ENCODE measurements around the gene GRID1. TPM values are rescaled to one million over a fixed set of nuclear protein-coding genes. Genes with fewer than 3 reads are reported as not detected.

The GRID1 gene
- polyA plus RNA-seq, 1 donor (not counting 4 experiments of a cell fraction or from before 2014, with no cell fraction given), result 0.01 TPM

- no peaks in the 10 kb centered on the region for H3K27me3 ChIP-seq (ENCODE audit: control insufficient read depth, extremely low read depth, insufficient read depth, low read length)
- no peak for FAIRE-seq
Measured at GRCh38 chr10:85995791-85996190, 370.8 kb downstream of the GRID1 start.

GRCh38 chr10:85993840-85994507, 372.6 kb downstream of the GRID1 start:
- TF ChIP-seq CTCF (optimal IDR thresholded peaks at IDR 0.05 in 1 of 3, IDR thresholded peaks at IDR 0.05 in 1 of 3, conservative IDR thresholded peaks at IDR 0.05 in 1 of 3; ENCODE audit: extremely low read depth in 1 of 3, insufficient read depth in 2 of 3, low read length in 3 of 3) (no peak), EZH2 (IDR thresholded peaks at IDR 0.05; ENCODE audit: low read length) (no peak)
- Histone ChIP-seq H3K27me3 (ENCODE audit: control insufficient read depth, extremely low read depth, insufficient read depth, low read length) (no peaks in the 10 kb centered on the region), H3K4me1 (ENCODE audit: control insufficient read depth, extremely low read depth, insufficient read depth, low read length) (no peaks in the 10 kb centered on the region), H2AFZ (ENCODE audit: control insufficient read depth, low read length) (no peak overlapping the region), H3K27ac (ENCODE audit: control insufficient read depth, insufficient read depth, low read length) (no peak overlapping the region), H3K4me2 (ENCODE audit: control insufficient read depth, extremely low read depth, insufficient read depth, low read depth, low read length) (no peak overlapping the region), H3K9ac (ENCODE audit: control insufficient read depth, extremely low read depth, insufficient read depth, low read length) (no peak overlapping the region), H3K4me3 (ENCODE audit: control insufficient read depth in 2 of 3, extremely low read depth in 1 of 3, insufficient read depth in 2 of 3, low read depth in 1 of 3, low read length in 3 of 3) (no peak overlapping the region), H3K79me2 (ENCODE audit: control insufficient read depth, insufficient read depth, low read length) (no peaks in the 10 kb centered on the region), H4K20me1 (ENCODE audit: control insufficient read depth, extremely low read depth, insufficient read depth, low read length) (no peaks in the 10 kb centered on the region), H3K9me1 (ENCODE audit: control insufficient read depth, extremely low read depth, insufficient read depth, low read length) (no peaks in the 10 kb centered on the region), H3K9me3 (ENCODE audit: control insufficient read depth, low read depth, low read length) (no peaks in the 10 kb centered on the region), H3K36me3 (ENCODE audit: control insufficient read depth in 2 of 2, extremely low read depth in 1 of 2, insufficient read depth in 2 of 2, low read length in 2 of 2) (no peaks in the 10 kb centered on the region)
- dilution Hi-C loops (cut with MboI; ENCODE audit: extremely low pct_ligation_motif_present, low sequenced_read_pairs), result no loop called here
- FAIRE-seq (no peak), DNase-seq (ENCODE audit: low read depth, low spot score) (no peak)

More at GRCh38 chr10:85995791-85996190, 370.8 kb downstream of the GRID1 start:
- Histone ChIP-seq H3K79me2 (ENCODE audit: control insufficient read depth, insufficient read depth, low read length) (no peaks in the 10 kb centered on the region), H3K4me1 (ENCODE audit: control insufficient read depth, extremely low read depth, insufficient read depth, low read length) (no peaks in the 10 kb centered on the region), H4K20me1 (ENCODE audit: control insufficient read depth, extremely low read depth, insufficient read depth, low read length) (no peaks in the 10 kb centered on the region), H3K9me3 (ENCODE audit: control insufficient read depth, low read depth, low read length) (no peaks in the 10 kb centered on the region), H3K9me1 (ENCODE audit: control insufficient read depth, extremely low read depth, insufficient read depth, low read length) (no peaks in the 10 kb centered on the region), H3K4me2 (ENCODE audit: control insufficient read depth, extremely low read depth, insufficient read depth, low read depth, low read length) (no peak overlapping the region), H3K9ac (ENCODE audit: control insufficient read depth, extremely low read depth, insufficient read depth, low read length) (no peak overlapping the region), H3K27ac (ENCODE audit: control insufficient read depth, insufficient read depth, low read length) (no peak overlapping the region), H3K36me3 (ENCODE audit: control insufficient read depth in 2 of 2, extremely low read depth in 1 of 2, insufficient read depth in 2 of 2, low read length in 2 of 2) (no peaks in the 10 kb centered on the region), H3K4me3 (ENCODE audit: control insufficient read depth in 2 of 3, extremely low read depth in 1 of 3, insufficient read depth in 2 of 3, low read depth in 1 of 3, low read length in 3 of 3) (no peak overlapping the region), H2AFZ (ENCODE audit: control insufficient read depth, low read length) (no peak overlapping the region)
- DNase-seq (ENCODE audit: low read depth, low spot score), result no peak
- TF ChIP-seq EZH2 (IDR thresholded peaks at IDR 0.05; ENCODE audit: low read length) (no peak), CTCF (optimal IDR thresholded peaks at IDR 0.05 in 1 of 3, IDR thresholded peaks at IDR 0.05 in 1 of 3, conservative IDR thresholded peaks at IDR 0.05 in 1 of 3; ENCODE audit: extremely low read depth in 1 of 3, insufficient read depth in 2 of 3, low read length in 3 of 3) (peak; percentile 61 to 69 (median 62))
- dilution Hi-C loops (cut with MboI; ENCODE audit: extremely low pct_ligation_motif_present, low sequenced_read_pairs), result no loop called here
